Trophoblast cell (in vitro differentiated cells and primary cell): ENCODE measurements around the gene PCDHB10.
"Not testable (repeated sequence)": the region's sequence is repeated elsewhere in the genome, so short reads cannot be mapped to it uniquely, and the experiment has no call there.

Experiments
- DNase-seq, 2 donors: peaks; one replicate each; pipeline ENCODE4 v3.0.0-alpha.2; 2016
- H2AFZ ChIP-seq: 2 replicates; pipeline ENCODE4 v1.6.1; 2013; ENCODE audit warnings: low read length, moderate library complexity, mild to moderate bottlenecking; ENCODE audit not compliant: insufficient read depth, poor library complexity
- H2AK5ac ChIP-seq: 2 replicates; pipeline ENCODE4 v1.6.1; 2013; ENCODE audit warnings: mild to moderate bottlenecking, low read length
- H2BK120ac ChIP-seq: 2 replicates; pipeline ENCODE4 v1.6.1; 2013; ENCODE audit warnings: low read length, mild to moderate bottlenecking, moderate library complexity; ENCODE audit not compliant: insufficient read depth, poor library complexity
- H2BK12ac ChIP-seq: 2 replicates; pipeline ENCODE4 v1.6.1; 2013; ENCODE audit warnings: mild to moderate bottlenecking, low read length, moderate library complexity
- H2BK5ac ChIP-seq: 2 replicates; pipeline ENCODE4 v1.6.1; 2013; ENCODE audit warnings: low read length, low read depth, moderate library complexity, mild to moderate bottlenecking; ENCODE audit not compliant: poor library complexity
- H3K14ac ChIP-seq: 2 replicates; pipeline ENCODE4 v1.6.1; 2013; ENCODE audit warnings: mild to moderate bottlenecking, low read length
- H3K18ac ChIP-seq: 2 replicates; pipeline ENCODE4 v1.6.1; 2013; ENCODE audit warnings: mild to moderate bottlenecking, low read length
- H3K23ac ChIP-seq: 2 replicates; pipeline ENCODE4 v1.6.1; 2013; ENCODE audit warnings: low read length
- H3K27ac ChIP-seq: 2 replicates; pipeline ENCODE4 v1.5.1; 2013; ENCODE audit warnings: low read depth, mild to moderate bottlenecking, inconsistent platforms, low read length, moderate library complexity
- H3K27me3 ChIP-seq: 2 replicates; pipeline ENCODE4 v1.6.1; 2013; ENCODE audit warnings: inconsistent platforms, mild to moderate bottlenecking, low read length, moderate library complexity; ENCODE audit not compliant: insufficient read depth
- H3K36me3 ChIP-seq, 2 experiments: 1 replicate in 1 of 2; 2 replicates in 1 of 2; pipeline ENCODE4 v1.6.1; 2013; ENCODE audit warnings: low read length in 2 of 2, mild to moderate bottlenecking in 2 of 2, moderate library complexity in 1 of 2; ENCODE audit not compliant: insufficient read depth in 2 of 2, control insufficient read depth in 1 of 2
- H3K4ac ChIP-seq: 2 replicates; pipeline ENCODE4 v1.6.1; 2013; ENCODE audit warnings: low read depth, mild to moderate bottlenecking, low read length, moderate library complexity
- H3K4me1 ChIP-seq, 2 experiments: 1 replicate in 1 of 2; 2 replicates in 1 of 2; pipeline ENCODE4 v1.6.1; 2013; ENCODE audit warnings: low read length in 2 of 2, mild to moderate bottlenecking in 2 of 2, moderate library complexity in 1 of 2; ENCODE audit not compliant: insufficient read depth in 2 of 2, control insufficient read depth in 1 of 2
- H3K4me2 ChIP-seq: 2 replicates; pipeline ENCODE4 v1.6.1; 2013; ENCODE audit warnings: inconsistent platforms, mild to moderate bottlenecking, low read length, moderate library complexity
- H3K4me3 ChIP-seq: 2 replicates; pipeline ENCODE4 v1.5.1; 2013; ENCODE audit warnings: mild to moderate bottlenecking, low read depth, low read length, inconsistent platforms
- H3K79me1 ChIP-seq: one replicate; pipeline ENCODE4 v1.6.1; 2013; ENCODE audit warnings: low read length
- H3K79me2 ChIP-seq: 2 replicates; pipeline ENCODE4 v1.6.1; 2013; ENCODE audit warnings: low read length, mild to moderate bottlenecking; ENCODE audit not compliant: control insufficient read depth, insufficient read depth, poor library complexity
- H3K9ac ChIP-seq: 2 replicates; pipeline ENCODE4 v1.6.1; 2013; ENCODE audit warnings: mild to moderate bottlenecking, low read length
- H3K9me3 ChIP-seq: 2 replicates; pipeline ENCODE4 v1.6.1; 2013; ENCODE audit warnings: low read depth, mild to moderate bottlenecking, control low read depth, inconsistent platforms, low read length; ENCODE audit not compliant: insufficient read depth
- H4K12ac ChIP-seq: 2 replicates; pipeline ENCODE4 v1.6.1; 2013; ENCODE audit warnings: low read depth, mild to moderate bottlenecking, low read length, moderate library complexity
- H4K8ac ChIP-seq: 2 replicates; pipeline ENCODE4 v1.6.1; 2013; ENCODE audit warnings: low read depth, mild to moderate bottlenecking, low read length, moderate library complexity
- H4K91ac ChIP-seq: one replicate; pipeline ENCODE4 v1.6.1; 2013; ENCODE audit warnings: low read depth, mild to moderate bottlenecking, low read length, moderate library complexity
- WGBS: extraction: QIAGEN DNeasy Blood & Tissue Kit; methylation state at CpG from one replicate; pipeline ENCODE4 v1.1.7; 2013; ENCODE audit warnings: missing lambda C conversion rate; ENCODE audit not compliant: insufficient read length, insufficient coverage; ENCODE audit errors: extremely low coverage; 5-methylcytosine and 5-hydroxymethylcytosine counted together

PCDHB10 gene

DNA sequence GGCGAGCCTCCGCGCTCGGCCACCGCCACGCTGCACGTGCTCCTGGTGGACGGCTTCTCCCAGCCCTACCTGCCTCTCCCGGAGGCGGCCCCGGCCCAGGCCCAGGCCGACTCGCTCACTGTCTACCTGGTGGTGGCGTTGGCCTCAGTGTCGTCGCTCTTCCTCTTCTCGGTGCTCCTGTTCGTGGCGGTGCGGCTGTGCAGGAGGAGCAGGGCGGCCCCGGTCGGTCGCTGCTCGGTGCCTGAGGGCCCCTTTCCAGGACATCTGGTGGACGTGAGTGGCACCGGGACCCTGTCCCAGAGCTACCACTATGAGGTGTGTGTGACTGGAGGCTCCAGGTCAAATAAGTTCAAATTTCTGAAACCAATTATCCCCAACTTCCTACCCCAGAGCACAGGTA lies 18.7 kb downstream of the PCDHB10 start:
- H3K9ac ChIP-seq, H4K12ac ChIP-seq, H3K9me3 ChIP-seq, H3K4me2 ChIP-seq, DNase-seq, H4K91ac ChIP-seq, H2AK5ac ChIP-seq, H3K27ac ChIP-seq, H3K14ac ChIP-seq, H3K79me2 ChIP-seq, H3K36me3 ChIP-seq, H3K79me1 ChIP-seq, H3K4ac ChIP-seq, H3K18ac ChIP-seq, H2BK12ac ChIP-seq, H2AFZ ChIP-seq, H3K27me3 ChIP-seq, H3K23ac ChIP-seq, H4K8ac ChIP-seq, H2BK5ac ChIP-seq, H3K4me1 ChIP-seq, H2BK120ac ChIP-seq, H3K4me3 ChIP-seq: not testable (repeated sequence)
- no CpG with 5 or more reads among the region's 27 CpGs for WGBS

GRCh38 chr5:141213656-141214339 lies 21.6 kb downstream of the PCDHB10 start, which contains the start of gene PCDHB13:
Gene PCDHB13, plus strand, starts transcription at chr5:141213919. Its CDS starts 205 bp downstream, at chr5:141214124.
- H3K27me3 ChIP-seq, DNase-seq, H4K12ac ChIP-seq, H3K36me3 ChIP-seq, H3K4ac ChIP-seq, H3K9me3 ChIP-seq, H2BK120ac ChIP-seq, H3K23ac ChIP-seq, H4K8ac ChIP-seq, H4K91ac ChIP-seq, H3K27ac ChIP-seq, H3K18ac ChIP-seq, H3K79me2 ChIP-seq, H3K4me1 ChIP-seq, H3K4me3 ChIP-seq, H3K9ac ChIP-seq, H3K4me2 ChIP-seq, H2AK5ac ChIP-seq, H3K79me1 ChIP-seq, H2AFZ ChIP-seq, H2BK12ac ChIP-seq, H2BK5ac ChIP-seq, H3K14ac ChIP-seq: not testable (repeated sequence)
- no CpG with 5 or more reads among the region's 18 CpGs for whole genome bisulfite sequencing

DNA sequence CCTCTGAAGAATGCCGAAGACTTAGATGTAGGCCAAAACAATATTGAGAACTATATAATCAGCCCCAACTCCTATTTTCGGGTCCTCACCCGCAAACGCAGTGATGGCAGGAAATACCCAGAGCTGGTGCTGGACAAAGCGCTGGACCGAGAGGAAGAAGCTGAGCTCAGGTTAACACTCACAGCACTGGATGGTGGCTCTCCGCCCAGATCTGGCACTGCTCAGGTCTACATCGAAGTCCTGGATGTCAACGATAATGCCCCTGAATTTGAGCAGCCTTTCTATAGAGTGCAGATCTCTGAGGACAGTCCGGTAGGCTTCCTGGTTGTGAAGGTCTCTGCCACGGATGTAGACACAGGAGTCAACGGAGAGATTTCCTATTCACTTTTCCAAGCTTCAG lies 22.4 kb downstream of the PCDHB10 start:
- not testable (repeated sequence) for DNase-seq, H3K14ac ChIP-seq, H2AFZ ChIP-seq, H3K9me3 ChIP-seq, H3K4me3 ChIP-seq, H3K4me1 ChIP-seq, H3K27ac ChIP-seq, H2BK5ac ChIP-seq, H3K79me1 ChIP-seq, H3K9ac ChIP-seq, H3K27me3 ChIP-seq, H4K12ac ChIP-seq, H3K4me2 ChIP-seq, H4K91ac ChIP-seq, H4K8ac ChIP-seq, H3K23ac ChIP-seq, H3K79me2 ChIP-seq, H3K36me3 ChIP-seq, H3K18ac ChIP-seq, H3K4ac ChIP-seq, H2BK12ac ChIP-seq, H2AK5ac ChIP-seq, H2BK120ac ChIP-seq
- WGBS, result no CpG with 5 or more reads among the region's 12 CpGs

DNA sequence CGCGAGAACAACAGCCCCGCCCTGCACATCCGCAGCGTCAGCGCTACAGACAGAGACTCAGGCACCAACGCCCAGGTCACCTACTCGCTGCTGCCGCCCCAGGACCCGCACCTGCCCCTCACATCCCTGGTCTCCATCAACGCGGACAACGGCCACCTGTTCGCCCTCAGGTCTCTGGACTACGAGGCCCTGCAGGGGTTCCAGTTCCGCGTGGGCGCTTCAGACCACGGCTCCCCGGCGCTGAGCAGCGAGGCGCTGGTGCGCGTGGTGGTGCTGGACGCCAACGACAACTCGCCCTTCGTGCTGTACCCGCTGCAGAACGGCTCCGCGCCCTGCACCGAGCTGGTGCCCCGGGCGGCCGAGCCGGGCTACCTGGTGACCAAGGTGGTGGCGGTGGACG lies 23.4 kb downstream of the PCDHB10 start:
- not testable (repeated sequence) for H3K79me2 ChIP-seq, H2AFZ ChIP-seq, H3K4me1 ChIP-seq, H3K4me2 ChIP-seq, H3K23ac ChIP-seq, H3K27ac ChIP-seq, H3K27me3 ChIP-seq, H2BK5ac ChIP-seq, H4K91ac ChIP-seq, DNase-seq, H3K36me3 ChIP-seq, H3K4me3 ChIP-seq, H3K9ac ChIP-seq, H2BK120ac ChIP-seq, H4K12ac ChIP-seq, H3K4ac ChIP-seq, H2AK5ac ChIP-seq, H3K79me1 ChIP-seq, H2BK12ac ChIP-seq, H3K14ac ChIP-seq, H3K9me3 ChIP-seq, H4K8ac ChIP-seq, H3K18ac ChIP-seq
- WGBS, result no CpG with 5 or more reads among the region's 40 CpGs
